Trophoblast cell (in vitro differentiated cells and primary cell): ENCODE data around the gene CDC42EP1.
"Not testable (repeated sequence)": the region's sequence is repeated elsewhere in the genome, so short reads cannot be mapped to it uniquely, and the experiment has no call there.

Source experiments
- DNase-seq, 2 donors: peaks; one replicate each; pipeline ENCODE4 v3.0.0-alpha.2; 2016
- H2AFZ ChIP-seq: 2 replicates; pipeline ENCODE4 v1.6.1; 2013; ENCODE audit warnings: low read length, moderate library complexity, mild to moderate bottlenecking; ENCODE audit not compliant: insufficient read depth, poor library complexity
- H2AK5ac ChIP-seq: 2 replicates; pipeline ENCODE4 v1.6.1; 2013; ENCODE audit warnings: mild to moderate bottlenecking, low read length
- H2BK120ac ChIP-seq: 2 replicates; pipeline ENCODE4 v1.6.1; 2013; ENCODE audit warnings: low read length, mild to moderate bottlenecking, moderate library complexity; ENCODE audit not compliant: insufficient read depth, poor library complexity
- H2BK12ac ChIP-seq: 2 replicates; pipeline ENCODE4 v1.6.1; 2013; ENCODE audit warnings: mild to moderate bottlenecking, low read length, moderate library complexity
- H2BK5ac ChIP-seq: 2 replicates; pipeline ENCODE4 v1.6.1; 2013; ENCODE audit warnings: low read length, low read depth, moderate library complexity, mild to moderate bottlenecking; ENCODE audit not compliant: poor library complexity
- H3K14ac ChIP-seq: 2 replicates; pipeline ENCODE4 v1.6.1; 2013; ENCODE audit warnings: mild to moderate bottlenecking, low read length
- H3K18ac ChIP-seq: 2 replicates; pipeline ENCODE4 v1.6.1; 2013; ENCODE audit warnings: mild to moderate bottlenecking, low read length
- H3K23ac ChIP-seq: 2 replicates; pipeline ENCODE4 v1.6.1; 2013; ENCODE audit warnings: low read length
- H3K27ac ChIP-seq: 2 replicates; pipeline ENCODE4 v1.5.1; 2013; ENCODE audit warnings: low read depth, mild to moderate bottlenecking, inconsistent platforms, low read length, moderate library complexity
- H3K27me3 ChIP-seq: 2 replicates; pipeline ENCODE4 v1.6.1; 2013; ENCODE audit warnings: inconsistent platforms, mild to moderate bottlenecking, low read length, moderate library complexity; ENCODE audit not compliant: insufficient read depth
- H3K36me3 ChIP-seq, 2 experiments: 1 replicate in 1 of 2; 2 replicates in 1 of 2; pipeline ENCODE4 v1.6.1; 2013; ENCODE audit warnings: low read length in 2 of 2, mild to moderate bottlenecking in 2 of 2, moderate library complexity in 1 of 2; ENCODE audit not compliant: insufficient read depth in 2 of 2, control insufficient read depth in 1 of 2
- H3K4ac ChIP-seq: 2 replicates; pipeline ENCODE4 v1.6.1; 2013; ENCODE audit warnings: low read depth, mild to moderate bottlenecking, low read length, moderate library complexity
- H3K4me1 ChIP-seq, 2 experiments: 1 replicate in 1 of 2; 2 replicates in 1 of 2; pipeline ENCODE4 v1.6.1; 2013; ENCODE audit warnings: low read length in 2 of 2, mild to moderate bottlenecking in 2 of 2, moderate library complexity in 1 of 2; ENCODE audit not compliant: insufficient read depth in 2 of 2, control insufficient read depth in 1 of 2
- H3K4me2 ChIP-seq: 2 replicates; pipeline ENCODE4 v1.6.1; 2013; ENCODE audit warnings: inconsistent platforms, mild to moderate bottlenecking, low read length, moderate library complexity
- H3K4me3 ChIP-seq: 2 replicates; pipeline ENCODE4 v1.5.1; 2013; ENCODE audit warnings: mild to moderate bottlenecking, low read depth, low read length, inconsistent platforms
- H3K79me1 ChIP-seq: one replicate; pipeline ENCODE4 v1.6.1; 2013; ENCODE audit warnings: low read length
- H3K79me2 ChIP-seq: 2 replicates; pipeline ENCODE4 v1.6.1; 2013; ENCODE audit warnings: low read length, mild to moderate bottlenecking; ENCODE audit not compliant: control insufficient read depth, insufficient read depth, poor library complexity
- H3K9ac ChIP-seq: 2 replicates; pipeline ENCODE4 v1.6.1; 2013; ENCODE audit warnings: mild to moderate bottlenecking, low read length
- H3K9me3 ChIP-seq: 2 replicates; pipeline ENCODE4 v1.6.1; 2013; ENCODE audit warnings: low read depth, mild to moderate bottlenecking, control low read depth, inconsistent platforms, low read length; ENCODE audit not compliant: insufficient read depth
- H4K12ac ChIP-seq: 2 replicates; pipeline ENCODE4 v1.6.1; 2013; ENCODE audit warnings: low read depth, mild to moderate bottlenecking, low read length, moderate library complexity
- H4K8ac ChIP-seq: 2 replicates; pipeline ENCODE4 v1.6.1; 2013; ENCODE audit warnings: low read depth, mild to moderate bottlenecking, low read length, moderate library complexity
- H4K91ac ChIP-seq: one replicate; pipeline ENCODE4 v1.6.1; 2013; ENCODE audit warnings: low read depth, mild to moderate bottlenecking, low read length, moderate library complexity
- WGBS: extraction: QIAGEN DNeasy Blood & Tissue Kit; methylation state at CpG from one replicate; pipeline ENCODE4 v1.1.7; 2013; ENCODE audit warnings: missing lambda C conversion rate; ENCODE audit not compliant: insufficient read length, insufficient coverage; ENCODE audit errors: extremely low coverage; 5-methylcytosine and 5-hydroxymethylcytosine counted together

Gene CDC42EP1

GRCh38 chr22:37538590-37539357 lies 21.5 kb upstream of the CDC42EP1 start:
- H3K79me2 ChIP-seq, result no peaks in the 10 kb centered on the region
- H2BK12ac ChIP-seq, result peak overlapping the region; percentile 55
- no CpG with 5 or more reads among the region's 20 CpGs for WGBS
- H3K18ac ChIP-seq, result no peak overlapping the region
- peak; percentile 92 to 97 for DNase-seq
- H2AFZ ChIP-seq, result peak overlapping the region; percentile 72
- peak overlapping the region; percentile 74 for H2BK120ac ChIP-seq
- no peak overlapping the region for H3K9ac ChIP-seq
- no peak overlapping the region for H4K12ac ChIP-seq
- peaks cover 15 to 16% of the 10 kb centered on the region in 2 experiments for H3K4me1 ChIP-seq
- no peak overlapping the region for H3K4me3 ChIP-seq
- no peak overlapping the region for H3K23ac ChIP-seq
- H3K27me3 ChIP-seq, result no peaks in the 10 kb centered on the region
- H3K14ac ChIP-seq, result no peak overlapping the region
- no peak overlapping the region for H4K91ac ChIP-seq
- no peaks in the 10 kb centered on the region for H3K9me3 ChIP-seq
- H3K79me1 ChIP-seq, result peaks cover 7% of the 10 kb centered on the region
- H3K27ac ChIP-seq, result no peak overlapping the region
- H3K4me2 ChIP-seq, result no peak overlapping the region
- H3K4ac ChIP-seq, result no peak overlapping the region
- no peaks in the 10 kb centered on the region for H3K36me3 ChIP-seq
- peak overlapping the region; percentile 64 for H2BK5ac ChIP-seq
- no peak overlapping the region for H4K8ac ChIP-seq
- no peak overlapping the region for H2AK5ac ChIP-seq

GRCh38 chr22:37539790-37540189 lies 20.5 kb upstream of the CDC42EP1 start:
- peak overlapping the region; percentile 13 for H2AK5ac ChIP-seq
- no CpG with 5 or more reads among the region's 6 CpGs for WGBS
- not testable (repeated sequence) for H2BK5ac ChIP-seq

GRCh38 chr22:37542416-37542815 lies 17.9 kb upstream of the CDC42EP1 start:
- Histone ChIP-seq H3K4me1 (peaks cover 39 to 42% of the 10 kb centered on the region in 2 experiments), H2AK5ac (peak overlapping the region; percentile 27), H2BK120ac (peak overlapping the region; percentile 14), H2BK12ac (peak overlapping the region; percentile 6), H4K91ac (peak overlapping the region; percentile 64), H3K79me1 (peaks cover 37% of the 10 kb centered on the region), H3K27ac (peak overlapping the region; percentile 35)
- not testable (repeated sequence) for H3K4ac ChIP-seq, H3K18ac ChIP-seq, H3K9ac ChIP-seq, H3K36me3 ChIP-seq, H3K9me3 ChIP-seq, H4K8ac ChIP-seq, H3K27me3 ChIP-seq, H2BK5ac ChIP-seq, H3K4me2 ChIP-seq, H3K23ac ChIP-seq, H3K14ac ChIP-seq, H2AFZ ChIP-seq, H3K4me3 ChIP-seq, H3K79me2 ChIP-seq, H4K12ac ChIP-seq
- DNase-seq, result peak in 1 of 2 donors; percentile 24
- WGBS, result no CpG with 5 or more reads among the region's 4 CpGs

More at GRCh38 chr22:37539790-37540189, 20.5 kb upstream of the CDC42EP1 start:
- not testable (repeated sequence) for H3K9ac ChIP-seq, H3K23ac ChIP-seq, H3K4ac ChIP-seq, H3K79me2 ChIP-seq, H2AFZ ChIP-seq, H2BK12ac ChIP-seq, H4K12ac ChIP-seq, H3K36me3 ChIP-seq, H3K9me3 ChIP-seq, H2BK120ac ChIP-seq, H4K8ac ChIP-seq, H4K91ac ChIP-seq, H3K4me2 ChIP-seq, H3K14ac ChIP-seq, H3K27ac ChIP-seq, H3K18ac ChIP-seq, DNase-seq, H3K4me3 ChIP-seq, H3K27me3 ChIP-seq
- H3K79me1 ChIP-seq, result peaks cover 13% of the 10 kb centered on the region
- H3K4me1 ChIP-seq, result peaks cover 18 to 21% of the 10 kb centered on the region in 2 experiments

- H3K23ac ChIP-seq, result no peak overlapping the region
- no peak overlapping the region for H2AFZ ChIP-seq
- peaks cover 41 to 44% of the 10 kb centered on the region in 2 experiments for H3K4me1 ChIP-seq
- H3K4me3 ChIP-seq, result no peak overlapping the region
- H4K8ac ChIP-seq, result no peak overlapping the region
- H3K4ac ChIP-seq, result no peak overlapping the region
- H3K79me1 ChIP-seq, result peaks cover 39% of the 10 kb centered on the region
- H4K91ac ChIP-seq, result peak overlapping the region; percentile 47
- H3K79me2 ChIP-seq, result peaks cover 8% of the 10 kb centered on the region
- H3K36me3 ChIP-seq, result no peaks in the 10 kb centered on the region
- H3K4me2 ChIP-seq, result no peak overlapping the region
- H2BK12ac ChIP-seq, result peak overlapping the region; percentile 6
- no peak for DNase-seq
- H3K9me3 ChIP-seq, result no peaks in the 10 kb centered on the region
- no peak overlapping the region for H3K14ac ChIP-seq
- no peak overlapping the region for H4K12ac ChIP-seq
- no CpG with 5 or more reads among the region's 7 CpGs for WGBS
- H2BK5ac ChIP-seq, result no peak overlapping the region
- H3K18ac ChIP-seq, result no peak overlapping the region
- H3K9ac ChIP-seq, result no peak overlapping the region
- H2AK5ac ChIP-seq, result peak overlapping the region; percentile 27
- H3K27ac ChIP-seq, result no peak overlapping the region
- no peaks in the 10 kb centered on the region for H3K27me3 ChIP-seq
- peak overlapping the region; percentile 26 for H2BK120ac ChIP-seq
Measured at GRCh38 chr22:37542959-37543358, 17.3 kb upstream of the CDC42EP1 start.
